GM18907 (cell line): ENCODE results near the gene ACSL6.

Source experiments
- ATAC-seq: cut with Tn5 transposase; IDR thresholded peaks from one replicate; pipeline ENCODE4 v1.9.1; 2021; ENCODE audit warnings: mild to moderate bottlenecking, moderate library complexity; ENCODE audit not compliant: unreplicated experiment

Gene ACSL6

GRCh38 chr5:132001647-132002561 is 9.6 kb downstream of the ACSL6 start:
- ATAC-seq: no peak

DNA sequence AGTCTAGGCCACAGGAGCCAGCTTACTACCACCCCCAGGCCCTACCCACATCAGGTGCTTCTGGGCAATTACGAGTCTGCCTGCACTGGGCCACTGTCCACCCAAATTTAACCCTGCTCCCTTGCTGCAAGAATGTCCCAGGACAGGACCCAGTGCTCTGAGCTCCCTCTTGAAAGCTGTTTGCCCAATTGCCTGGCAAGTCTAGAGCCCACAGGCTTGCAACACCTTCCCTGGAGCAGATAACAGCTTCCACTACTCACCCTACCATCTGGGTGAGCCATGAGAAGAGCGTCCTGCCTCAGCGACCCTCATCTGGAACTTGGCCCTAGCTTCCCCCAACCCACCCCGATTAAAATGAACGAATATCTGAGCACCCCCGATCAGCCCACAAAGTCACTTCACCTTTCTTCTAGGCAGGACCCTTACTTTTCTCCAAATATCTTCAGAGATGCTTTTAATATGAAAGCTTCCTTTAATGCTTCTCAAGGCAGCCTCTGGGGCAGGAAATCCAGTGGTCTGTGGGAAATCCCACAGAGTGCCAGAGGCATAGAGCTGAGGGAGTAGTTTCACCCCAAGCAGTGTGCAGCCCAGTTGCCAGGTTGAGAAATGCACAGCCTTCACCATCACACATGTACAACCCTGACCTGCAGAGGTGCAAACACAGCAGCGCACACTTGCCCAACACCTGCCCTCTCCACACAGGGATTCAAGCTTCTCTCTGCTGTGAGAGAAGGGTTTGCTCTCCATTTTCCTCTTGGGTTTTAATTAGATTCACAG is 10.6 kb downstream of the ACSL6 start:
- ATAC-seq: no peak

- ATAC-seq: no peak
Observed at GRCh38 chr5:132000241-132000490, 11.3 kb downstream of the ACSL6 start.

DNA sequence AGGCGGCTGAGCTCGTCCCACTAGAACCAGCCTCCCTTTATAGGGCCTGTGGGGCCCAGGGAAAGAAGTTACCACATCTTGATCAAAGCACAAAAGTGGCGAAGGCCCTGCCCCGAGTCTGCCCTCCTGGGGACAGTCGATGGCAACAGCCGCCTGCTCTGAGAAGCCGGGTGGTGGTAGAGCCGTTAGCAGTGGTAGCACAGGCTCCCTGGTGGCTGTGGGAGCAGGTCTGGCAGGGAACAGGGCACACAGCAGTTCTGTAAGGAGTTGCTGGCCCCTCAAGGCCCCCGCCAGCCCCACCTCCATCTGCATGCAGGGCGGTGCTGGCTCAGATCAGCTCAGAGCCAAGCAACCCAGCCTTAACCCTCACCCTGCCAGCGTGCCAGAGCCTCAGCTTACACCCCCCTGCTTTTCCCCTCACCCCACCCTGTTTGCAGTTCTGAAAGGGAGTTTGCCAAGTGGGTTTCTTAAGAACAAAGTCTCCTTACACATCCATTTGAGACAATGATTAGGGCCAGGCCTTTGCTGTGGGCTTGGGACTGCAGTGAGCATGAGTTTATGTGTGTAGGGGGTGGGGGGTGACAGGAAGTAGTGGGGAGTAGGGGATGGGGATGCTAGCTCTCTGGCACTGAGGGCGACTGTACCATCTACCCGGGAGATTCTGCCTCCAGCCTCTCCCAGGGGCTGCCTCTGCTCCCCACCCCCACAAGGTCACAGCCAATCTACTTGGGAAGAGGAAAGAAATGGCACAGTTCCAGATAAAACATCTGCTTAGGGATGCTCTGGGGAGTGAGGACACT is 11.8 kb downstream of the ACSL6 start:
- no peak for ATAC-seq

DNA sequence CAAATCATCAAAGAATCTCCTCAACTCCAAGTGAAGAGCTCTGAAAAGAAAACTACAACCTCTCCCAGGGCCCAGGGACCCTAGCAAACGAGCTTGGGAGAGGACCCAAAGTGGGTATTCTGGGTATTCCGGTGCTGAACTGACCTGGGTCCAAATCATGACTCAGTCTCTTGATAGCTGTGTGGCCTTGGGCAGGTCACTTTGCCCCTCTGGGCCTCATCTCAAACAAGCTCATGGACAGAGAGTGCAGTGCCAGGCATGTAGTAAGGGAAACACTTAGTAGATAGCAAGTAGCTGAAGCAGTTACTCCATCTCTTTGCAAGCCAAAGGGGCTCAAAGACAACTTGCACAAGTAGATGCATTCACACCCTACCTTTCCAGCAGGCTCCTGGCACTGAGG is 12.4 kb downstream of the ACSL6 start:
- no peak for ATAC-seq

DNA sequence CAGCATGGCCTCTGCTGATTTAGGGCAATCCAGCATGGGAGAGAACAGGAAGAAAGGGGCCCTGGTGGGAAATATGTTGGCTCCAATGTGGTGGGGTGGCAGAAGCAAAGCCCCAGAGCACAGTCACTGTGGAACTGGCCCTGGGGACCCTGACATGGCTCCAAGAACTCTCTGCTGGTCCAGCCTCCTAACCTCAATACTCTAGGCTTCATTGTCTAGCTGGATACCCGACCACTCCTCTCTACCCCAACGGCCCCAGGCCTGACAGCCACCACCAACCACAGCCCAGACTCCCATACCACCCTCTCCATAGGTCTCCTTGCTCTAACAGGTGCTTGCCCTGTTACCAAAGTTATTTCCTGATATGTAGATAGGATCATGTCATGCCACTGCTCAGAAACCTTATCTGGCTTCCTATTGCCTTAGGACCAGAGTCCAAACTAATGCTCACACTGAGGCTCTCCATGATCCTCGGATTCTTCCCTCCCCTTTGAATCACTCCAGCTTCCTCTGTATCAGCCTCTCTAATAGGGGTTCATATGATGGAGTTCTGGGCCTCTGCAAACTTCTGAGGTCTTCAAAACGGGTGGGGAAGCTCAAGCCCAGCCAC is 12.9 kb downstream of the ACSL6 start:
- no peak for ATAC-seq

- ATAC-seq: no peak
Observed at GRCh38 chr5:131997727-131998117, 13.7 kb downstream of the ACSL6 start.

GRCh38 chr5:131997026-131997726 is 14.3 kb downstream of the ACSL6 start:
- no peak for ATAC-seq

DNA sequence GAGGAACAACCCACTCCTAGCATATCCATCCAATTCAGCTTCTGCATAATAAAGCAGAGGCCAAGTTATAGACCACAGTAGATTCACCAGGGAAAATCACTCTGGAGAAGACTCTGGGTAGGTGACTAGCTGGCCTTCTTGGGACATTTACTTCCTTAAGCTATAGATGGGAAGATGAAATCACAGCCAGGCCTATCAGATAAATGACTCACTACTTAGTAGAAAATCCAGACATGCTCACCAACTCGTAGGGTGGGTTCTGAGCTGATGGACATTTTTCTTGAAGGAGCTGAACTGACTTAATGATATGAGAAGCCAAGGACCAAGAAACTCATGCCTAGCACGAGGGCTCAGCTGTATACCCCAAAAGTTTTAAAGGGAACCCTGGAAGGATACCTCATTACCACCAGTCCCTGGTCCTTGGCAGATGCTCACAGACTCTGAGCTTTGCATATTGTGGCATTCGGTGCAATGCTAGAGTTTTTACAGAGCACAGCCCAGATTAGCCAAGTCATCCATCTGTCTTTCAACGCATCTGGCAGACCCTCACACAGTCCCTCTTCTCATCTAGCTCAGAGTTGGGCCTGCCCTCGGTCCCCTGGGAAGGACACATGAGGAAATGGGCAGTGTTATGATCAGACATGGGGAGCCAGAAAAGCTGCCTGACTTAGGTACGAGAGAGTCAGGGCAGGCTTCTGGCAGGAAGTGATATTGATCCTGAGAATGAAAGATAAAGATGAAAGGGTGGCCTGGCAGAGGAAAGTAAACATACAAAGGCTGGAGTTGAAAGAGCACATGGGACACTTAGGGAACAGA is 15.0 kb downstream of the ACSL6 start:
- no peak for ATAC-seq

DNA sequence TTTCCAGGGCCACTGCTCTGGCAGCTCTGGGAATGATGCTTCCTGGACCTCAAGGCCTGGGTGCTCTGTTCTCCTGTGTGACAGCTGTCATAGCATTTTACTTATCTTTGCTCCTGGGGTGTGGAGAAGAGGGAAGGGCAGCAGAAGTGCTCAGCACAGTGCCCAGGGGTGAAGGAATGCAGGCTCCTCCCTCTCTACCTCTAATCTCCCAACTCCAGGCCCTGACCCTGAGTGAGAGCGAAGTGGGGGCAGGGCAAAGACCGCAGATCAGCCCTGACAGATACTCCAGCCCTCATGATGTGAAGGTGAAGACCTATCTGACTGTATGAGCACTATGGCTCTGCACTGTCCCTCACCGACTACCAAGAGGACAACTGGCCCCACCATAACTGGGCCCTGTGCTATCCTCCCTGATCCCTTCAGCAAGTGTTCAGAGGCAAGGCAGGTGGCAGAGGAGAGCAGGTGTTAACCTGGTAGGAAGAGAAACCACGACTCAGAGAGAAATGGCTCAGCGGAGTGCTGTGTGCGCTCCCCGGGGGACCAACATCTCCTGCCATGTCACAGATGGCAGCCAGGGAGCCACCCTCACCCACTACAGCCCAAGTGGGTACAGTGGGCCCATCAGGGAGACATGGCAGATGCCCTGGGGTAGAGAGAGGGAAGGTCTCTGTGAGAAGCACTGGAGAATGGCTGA is 16.8 kb downstream of the ACSL6 start:
- no peak for ATAC-seq

GRCh38 chr5:131994090-131994489 is 17.4 kb downstream of the ACSL6 start:
- no peak for ATAC-seq

- ATAC-seq: no peak
Observed at GRCh38 chr5:131993676-131994075, 17.8 kb downstream of the ACSL6 start.

GRCh38 chr5:131992370-131992769 is 19.1 kb downstream of the ACSL6 start:
- ATAC-seq: no peak

- ATAC-seq: no peak
Observed at GRCh38 chr5:131991593-131992324, 19.7 kb downstream of the ACSL6 start.

DNA sequence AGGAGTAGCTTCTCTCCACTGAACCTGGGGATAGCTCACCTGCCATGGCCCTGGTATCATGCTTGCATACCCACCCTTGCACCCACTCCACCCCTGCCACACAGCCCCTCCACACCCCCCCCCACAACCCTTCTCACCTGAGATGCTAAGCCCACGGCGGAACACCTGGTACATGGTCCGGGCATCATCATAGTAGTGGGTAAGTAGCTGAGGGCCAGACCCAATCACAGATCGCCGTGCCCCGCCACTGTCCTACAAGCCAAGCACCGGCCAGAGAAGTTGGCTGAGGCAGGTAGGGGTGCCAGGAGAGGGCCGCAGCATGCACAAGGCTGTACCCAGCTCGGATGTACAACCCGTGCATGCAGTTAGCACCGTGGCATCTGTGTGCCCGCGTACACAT is 20.7 kb downstream of the ACSL6 start:
- ATAC-seq: no peak

DNA sequence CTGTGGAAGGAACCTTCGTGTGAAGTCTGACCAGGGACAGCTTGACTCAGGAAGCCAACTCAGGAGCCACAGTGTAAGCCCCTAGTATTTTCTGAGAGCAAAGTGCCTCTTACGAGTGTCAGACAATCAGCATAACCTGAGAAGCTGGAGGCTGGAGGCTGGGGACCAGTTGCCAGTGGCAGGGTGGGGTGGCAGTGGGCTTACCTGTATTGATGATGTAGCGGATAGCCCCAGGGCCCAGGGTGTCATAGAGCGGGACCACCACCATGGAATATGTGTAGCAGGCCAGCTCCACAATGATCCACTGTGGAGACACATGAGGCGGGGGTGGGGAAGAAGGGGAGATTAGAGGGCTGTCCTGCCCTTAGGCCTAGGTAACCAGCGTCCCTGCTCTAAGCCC is 22.9 kb downstream of the ACSL6 start:
- ATAC-seq: no peak

- no peak for ATAC-seq
Observed at GRCh38 chr5:131987251-131987650, 24.2 kb downstream of the ACSL6 start.

GRCh38 chr5:131986161-131986912 is 25.1 kb downstream of the ACSL6 start:
- no peak for ATAC-seq
